Right forelimb (tissue), 1 donor: Measurements from ENCODE around the gene HSBP1L1.
"Not testable (repeated sequence)": the region's sequence is repeated elsewhere in the genome, so short reads cannot be mapped to it uniquely, and the experiment has no call there.

Experiments used
- DNase-seq: peaks from one replicate; pipeline ENCODE4 v3.0.0-alpha.2; 2018

The HSBP1L1 gene

DNA sequence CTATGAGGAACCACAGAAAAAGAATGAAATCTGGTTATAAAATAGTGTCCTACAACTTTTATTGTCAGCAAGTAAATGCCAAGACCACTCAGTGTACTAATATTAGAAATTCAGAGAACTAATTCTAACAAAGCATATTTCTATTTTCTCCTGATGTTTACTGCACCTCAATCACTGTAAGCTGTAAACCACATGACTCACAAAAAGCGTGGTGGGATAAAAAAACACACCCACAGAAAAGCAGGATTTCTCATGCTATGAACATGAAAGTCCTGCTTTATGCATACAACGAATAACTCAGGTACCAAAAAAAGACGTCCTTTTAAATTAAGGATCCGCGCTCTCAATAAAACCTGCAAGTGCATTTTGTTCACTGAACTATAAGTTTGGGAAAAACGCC, 23.1 kb downstream of the HSBP1L1 start:
- no peak for DNase-seq

- no peak for DNase-seq
Measured at GRCh38 chr18:79988071-79988450, 23.6 kb downstream of the HSBP1L1 start.

GRCh38 chr18:79988451-79989194, 24.2 kb downstream of the HSBP1L1 start, which contains the start of gene TXNL4A:
TSS of gene TXNL4A (minus strand) at chr18:79988563. CDS start at chr18:79988392, 171 bp downstream.
- DNase-seq: peak; percentile 93

- DNase-seq: no peak
Measured at GRCh38 chr18:79989195-79989497, 24.7 kb downstream of the HSBP1L1 start.

DNA sequence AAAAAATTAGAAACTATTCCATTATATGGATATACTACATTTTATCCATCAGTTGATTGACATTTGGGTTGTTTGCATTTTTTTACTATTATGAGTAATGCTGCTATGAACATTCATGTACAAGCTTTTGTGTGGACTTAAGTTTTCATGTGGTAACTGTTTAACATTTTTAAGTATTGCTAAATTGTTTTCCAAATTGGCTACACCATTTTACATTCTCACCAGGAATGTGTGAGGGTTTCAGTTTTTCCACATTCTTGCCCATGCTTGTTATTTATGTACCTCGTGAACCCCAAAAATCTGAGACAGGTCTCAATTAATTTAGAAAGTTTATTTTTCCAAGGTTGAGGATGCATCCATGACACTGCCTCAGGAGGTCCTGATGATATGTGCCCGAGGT, 27.1 kb downstream of the HSBP1L1 start:
- DNase-seq: no peak

DNA sequence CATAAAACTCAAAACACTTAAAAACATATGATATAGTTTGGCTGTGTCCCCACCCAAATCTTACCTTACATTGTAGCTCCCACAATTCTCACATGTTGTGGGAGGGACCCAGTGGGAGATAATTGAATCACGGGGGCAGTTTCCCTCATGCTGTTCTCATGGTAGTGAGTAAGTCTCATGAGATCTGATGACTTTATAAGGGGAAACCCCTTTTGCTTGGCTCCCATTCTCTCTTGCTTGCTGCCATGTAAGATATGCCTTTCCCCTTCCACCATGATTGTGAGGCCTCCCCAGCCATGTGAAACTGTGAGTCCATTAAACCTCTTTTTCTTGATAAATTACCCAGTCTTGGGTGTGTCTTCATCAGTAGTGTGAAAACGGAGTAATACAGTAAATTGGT, 35.3 kb downstream of the HSBP1L1 start:
- not testable (repeated sequence) for DNase-seq

DNA sequence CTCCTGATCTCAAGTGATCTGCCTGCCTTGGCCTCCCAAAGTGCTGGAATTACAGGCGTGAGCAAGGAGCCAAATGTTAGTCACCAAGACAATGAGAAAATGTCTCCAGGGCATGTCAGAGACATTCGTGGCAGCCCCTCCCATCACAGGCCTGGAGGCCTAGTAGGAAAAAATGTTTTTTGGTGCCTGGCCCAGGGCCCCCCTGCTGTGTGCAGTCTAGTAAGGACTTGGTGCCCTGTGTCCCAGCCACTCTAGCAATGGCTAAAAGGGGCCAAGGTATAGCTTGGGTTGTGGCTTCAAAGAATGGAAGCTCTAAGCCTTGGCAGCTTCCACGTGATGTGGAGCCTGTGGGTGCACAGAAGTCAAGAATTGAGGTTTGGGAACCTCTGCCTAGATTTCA, 36.4 kb downstream of the HSBP1L1 start:
- DNase-seq: no peak

DNA sequence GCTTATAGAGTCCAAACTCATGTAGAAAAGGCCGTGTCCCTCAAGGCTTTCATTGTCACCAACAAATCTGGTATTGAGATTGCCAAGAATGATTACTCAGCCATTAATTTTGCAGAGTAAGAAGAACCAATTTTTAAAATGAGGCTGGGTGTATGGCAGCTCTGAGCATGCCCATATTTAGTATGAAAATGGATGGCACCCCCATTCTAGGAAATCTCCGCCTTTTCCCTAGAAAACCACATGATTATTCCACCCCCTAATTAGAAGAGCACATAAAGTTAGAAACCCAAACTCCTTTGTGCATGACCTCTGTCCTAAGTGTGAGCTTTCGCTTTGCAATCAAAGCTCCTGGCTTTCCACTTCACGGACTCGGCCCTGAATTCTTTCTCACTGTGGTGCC, 38.0 kb downstream of the HSBP1L1 start:
- DNase-seq: no peak

GRCh38 chr18:80004600-80005342, 40.3 kb downstream of the HSBP1L1 start:
- DNase-seq: no peak

DNA sequence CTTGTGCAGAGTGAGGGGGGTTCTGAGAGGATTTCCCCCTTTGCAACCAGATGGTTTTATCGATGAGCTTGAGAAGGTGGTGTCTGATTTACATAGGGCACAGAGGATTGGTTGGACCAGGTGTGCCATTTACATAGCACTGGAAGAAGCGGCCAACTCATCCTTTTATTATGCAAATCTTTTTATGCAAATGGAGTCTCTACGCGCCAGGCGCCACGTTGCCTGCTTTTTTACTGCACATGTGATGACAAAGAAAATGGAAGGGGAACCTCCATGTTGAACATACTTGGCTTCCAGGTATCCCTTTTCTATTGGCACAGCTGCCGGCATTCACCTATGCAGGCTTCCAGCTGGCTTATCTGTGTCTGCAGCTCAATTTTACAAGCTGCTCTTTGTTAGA, 42.3 kb downstream of the HSBP1L1 start:
- no peak for DNase-seq

DNA sequence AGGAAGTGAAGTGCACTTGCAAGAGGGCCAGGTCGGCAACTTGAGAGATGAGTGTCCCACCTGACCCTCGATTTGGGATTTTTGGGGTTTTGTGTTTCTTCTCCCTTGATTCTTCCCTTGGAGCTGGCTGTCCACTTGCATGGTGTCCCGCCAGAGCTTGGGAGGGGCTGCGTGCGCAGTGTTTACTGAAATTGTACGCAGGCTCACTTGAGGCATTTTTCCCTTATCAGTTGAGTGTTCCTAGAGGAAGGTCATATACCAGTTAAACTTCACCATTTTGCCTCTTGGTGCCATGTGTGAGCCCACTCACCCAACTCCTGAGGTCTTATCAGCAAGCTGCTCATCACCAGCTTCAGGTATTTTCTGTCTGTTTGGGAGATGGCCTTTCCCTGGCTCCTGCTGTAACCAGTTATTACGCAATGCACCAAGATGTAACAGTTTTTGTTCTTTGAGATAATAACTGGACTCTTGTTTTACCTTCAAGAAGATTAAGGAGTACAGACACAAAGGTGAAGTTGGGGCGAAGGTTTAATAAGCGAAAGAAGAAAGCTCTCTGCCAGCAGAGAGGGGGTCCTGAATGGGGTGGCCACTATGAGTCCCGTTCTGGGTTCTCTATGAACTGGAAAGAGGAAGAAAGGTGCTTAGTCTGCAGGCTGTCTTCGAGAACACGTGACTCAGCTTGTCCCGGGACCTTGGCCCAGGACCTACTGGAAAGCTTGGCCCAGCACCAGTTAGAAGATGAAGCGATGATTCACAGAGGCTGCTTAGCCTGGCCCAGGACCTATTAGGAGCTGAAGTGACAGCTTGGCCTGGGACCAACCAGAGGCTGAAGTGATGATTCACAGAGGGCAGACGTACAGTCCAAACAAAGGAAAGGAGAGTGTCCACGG, 45.5 kb downstream of the HSBP1L1 start:
- DNase-seq: no peak

DNA sequence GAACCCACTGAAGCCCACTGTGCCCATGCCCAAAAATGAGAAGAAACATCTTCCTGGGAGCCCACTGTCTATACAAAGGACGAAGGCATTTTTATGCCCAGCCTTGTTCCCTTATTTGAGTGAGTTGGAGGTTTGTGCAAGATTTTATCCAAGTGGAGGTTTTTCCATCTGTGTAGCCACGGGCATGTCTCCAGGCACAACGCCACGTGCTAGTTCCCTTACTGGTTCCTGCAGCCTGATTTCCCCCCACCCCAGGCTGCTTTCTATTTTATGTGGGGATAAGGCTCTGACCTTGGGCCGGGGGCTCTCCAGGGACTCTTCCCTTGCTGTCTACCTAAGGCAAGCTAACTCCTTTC, 46.1 kb downstream of the HSBP1L1 start:
- DNase-seq: no peak

DNA sequence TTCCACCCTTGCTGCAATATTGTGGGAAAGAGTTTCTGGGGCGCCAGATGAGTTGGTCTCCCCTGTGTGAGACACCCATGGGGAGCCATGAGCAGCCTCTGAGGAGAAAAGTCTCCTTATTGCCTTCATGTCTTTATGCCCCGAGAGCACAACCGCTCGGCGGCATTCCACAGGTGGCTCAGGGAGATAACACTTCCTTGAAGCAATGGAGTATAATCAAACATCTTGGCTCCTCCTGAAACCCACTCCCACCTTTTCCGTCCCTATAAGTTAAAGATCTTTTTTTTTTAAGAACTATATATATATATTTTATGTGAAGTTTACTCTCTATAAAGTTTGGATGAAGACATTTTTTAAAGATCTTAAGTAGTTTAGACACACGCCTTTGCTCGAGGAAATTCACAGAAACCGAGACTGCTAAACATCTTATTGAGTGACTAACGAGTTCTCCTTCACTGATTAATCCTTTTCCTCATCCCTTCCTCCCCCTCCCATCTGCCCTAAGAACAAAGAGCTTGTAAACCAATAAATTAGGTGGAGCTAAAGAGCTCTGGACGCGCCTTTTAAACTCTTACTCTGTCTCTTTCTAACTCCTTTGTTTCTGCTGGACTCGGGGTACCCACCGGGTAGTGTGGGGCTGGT, 47.2 kb downstream of the HSBP1L1 start:
- not testable (repeated sequence) for DNase-seq

DNA sequence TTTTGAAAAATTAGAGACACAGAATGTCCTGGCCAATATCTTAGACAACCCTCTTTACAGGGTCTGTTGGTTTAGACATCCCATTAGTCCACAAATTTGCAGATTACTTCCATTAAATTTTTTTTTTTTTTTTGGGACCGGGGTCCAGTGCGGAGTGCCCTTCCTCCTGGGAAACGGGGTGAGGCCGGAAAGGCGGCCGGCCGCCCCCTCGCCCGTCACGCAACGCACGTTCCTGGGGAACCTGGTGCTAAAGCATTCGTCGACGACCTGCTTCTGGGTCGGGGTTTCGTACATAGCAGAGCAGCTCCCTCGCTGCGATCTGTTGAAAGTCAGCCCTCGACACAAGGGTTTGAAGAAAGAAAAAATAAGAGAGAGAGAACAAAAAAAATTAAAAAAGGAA, 48.3 kb downstream of the HSBP1L1 start:
- no peak for DNase-seq
